Small intestine (tissue), 7 donors: ENCODE results near the gene PKD1. TPM values are rescaled to one million over a fixed set of nuclear protein-coding genes. Genes with fewer than 3 reads are reported as not detected.
A peak's percentile ranks its signal among the peaks of the same experiment; 100 is the strongest.

ENCODE experiments used
- DNase-seq, 2 donors: peaks; one replicate each; pipeline versions ENCODE4 v3.0.0 to v3.0.0-alpha.2; 2013
- FAIRE-seq: peaks from 2 replicates; lab custom pipeline; 2012; peaks lifted over from hg19 to GRCh38; lab: Jason Lieb, UNC
- H3K27ac ChIP-seq, 3 donors: one replicate each; pipeline ENCODE4 v1.5.1; 2013; ENCODE audit warnings: low read length in 2 of 3, mild to moderate bottlenecking in 2 of 3, control low read depth in 1 of 3, inconsistent platforms in 1 of 3, low read depth in 1 of 3, moderate library complexity in 1 of 3
- H3K27me3 ChIP-seq, 3 donors: one replicate each; pipeline ENCODE4 v1.6.1; 2013; ENCODE audit warnings: low read length in 3 of 3, inconsistent platforms in 1 of 3; ENCODE audit not compliant: control insufficient read depth in 3 of 3, insufficient read depth in 3 of 3
- H3K36me3 ChIP-seq, 3 donors: one replicate each; pipeline ENCODE4 v1.6.1; 2013; ENCODE audit warnings: low read length in 3 of 3, inconsistent platforms in 1 of 3, low read depth in 1 of 3, mild to moderate bottlenecking in 1 of 3, moderate library complexity in 1 of 3; ENCODE audit not compliant: control insufficient read depth in 3 of 3, insufficient read depth in 2 of 3
- H3K4me1 ChIP-seq, 3 donors: one replicate each; pipeline ENCODE4 v1.6.1; 2013; ENCODE audit warnings: low read length in 2 of 3, inconsistent platforms in 1 of 3, low read depth in 1 of 3, mild to moderate bottlenecking in 1 of 3, moderate library complexity in 1 of 3; ENCODE audit not compliant: control insufficient read depth in 3 of 3, insufficient read depth in 2 of 3
- H3K4me3 ChIP-seq, 3 donors: one replicate each; pipeline ENCODE4 v1.5.1; 2013; ENCODE audit warnings: low read length in 3 of 3, control low read depth in 1 of 3, inconsistent platforms in 1 of 3, low read depth in 1 of 3, mild to moderate bottlenecking in 1 of 3, moderate library complexity in 1 of 3
- H3K9me3 ChIP-seq, 2 donors: one replicate each; pipeline ENCODE4 v1.6.1; 2013; ENCODE audit warnings: low read depth in 1 of 2, low read length in 1 of 2; ENCODE audit not compliant: control insufficient read depth in 2 of 2, insufficient read depth in 1 of 2
- WGBS, 3 donors: extraction: QIAGEN DNeasy Blood & Tissue Kit; methylation state at CpG; one replicate each; pipeline ENCODE4 v1.1.7; 2013; 5-methylcytosine and 5-hydroxymethylcytosine counted together
- polyA plus RNA-seq, 4 donors: library from polyadenylated mRNA; stranded (reverse) in 3 of 4; unstranded in 1 of 4; fragments of 200-250 nt in 3 of 4; fragments of 120-200 nt in 1 of 4; gene quantifications; one replicate each; pipeline versions ENCODE4 v1.2.1 to v1.2.3, GENCODE V29; 2013
- donor health status: healthy with polysubstance abuse.
- donor health status: control.
- donor health status: control.
- donor health status: Bipolar disorder and iron deficiency.
- donor health status: healthy.

Gene PKD1
- polyA plus RNA-seq, 4 donors = 10.5 to 42.2 (median 26.7) TPM

DNA sequence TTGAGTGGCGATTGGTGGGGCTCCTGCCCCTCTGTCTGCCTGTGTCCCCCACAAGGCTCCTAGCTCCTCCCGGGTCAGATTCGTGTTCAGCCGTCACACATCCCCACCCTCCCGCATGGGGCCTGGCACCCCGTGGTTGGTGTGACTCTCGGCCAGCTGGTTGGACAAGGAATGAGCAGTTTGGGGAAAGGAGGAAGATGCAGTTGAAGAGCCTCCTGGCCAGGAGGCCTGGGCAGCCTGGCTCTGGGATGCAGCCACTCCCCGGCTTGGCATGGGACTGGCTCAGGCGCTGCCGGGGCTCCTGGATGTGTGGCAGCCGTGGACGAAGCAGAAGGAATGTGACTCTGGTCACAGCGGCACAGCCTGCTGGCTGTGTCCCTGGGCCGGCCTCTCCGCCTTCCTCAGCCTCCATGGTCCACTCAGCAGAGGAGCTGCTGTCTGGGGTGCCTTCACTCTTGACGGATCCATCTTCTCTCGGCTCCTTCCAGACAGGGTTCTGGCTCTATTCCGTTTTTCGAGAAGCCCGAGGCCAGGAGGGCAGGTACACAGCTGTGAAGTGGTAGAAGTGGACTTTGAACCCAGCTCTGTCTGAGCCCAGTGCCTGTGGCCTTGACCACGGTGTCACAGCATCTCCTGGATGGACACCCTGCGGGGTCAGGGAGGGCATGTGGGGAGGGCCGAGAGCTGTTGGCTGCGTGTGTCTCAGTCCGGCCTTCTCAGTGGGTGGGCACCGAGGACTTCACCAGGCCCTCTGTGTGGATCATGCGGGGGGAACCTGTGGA lies 22.0 kb upstream of the PKD1 start:
- no peaks in the 10 kb centered on the region for H3K27me3 ChIP-seq
- peak overlapping the region; percentile 9 to 46 (median 46) for H3K27ac ChIP-seq
- FAIRE-seq = no peak
- H3K4me1 ChIP-seq = peaks cover 2 to 64% (median 25%) of the 10 kb centered on the region in 3 donors
- whole genome bisulfite sequencing, 3 donors = 33 to 73% (median 51%) methylated on average over 27 of the region's 27 CpGs
- H3K9me3 ChIP-seq = no peaks in the 10 kb centered on the region
- H3K4me3 ChIP-seq = peak overlapping the region in 1 of 3 donors; percentile 26
- H3K36me3 ChIP-seq = peaks cover 0 to 65% (median 0%) of the 10 kb centered on the region in 3 donors
- DNase-seq = peak; percentile 60 to 81

DNA sequence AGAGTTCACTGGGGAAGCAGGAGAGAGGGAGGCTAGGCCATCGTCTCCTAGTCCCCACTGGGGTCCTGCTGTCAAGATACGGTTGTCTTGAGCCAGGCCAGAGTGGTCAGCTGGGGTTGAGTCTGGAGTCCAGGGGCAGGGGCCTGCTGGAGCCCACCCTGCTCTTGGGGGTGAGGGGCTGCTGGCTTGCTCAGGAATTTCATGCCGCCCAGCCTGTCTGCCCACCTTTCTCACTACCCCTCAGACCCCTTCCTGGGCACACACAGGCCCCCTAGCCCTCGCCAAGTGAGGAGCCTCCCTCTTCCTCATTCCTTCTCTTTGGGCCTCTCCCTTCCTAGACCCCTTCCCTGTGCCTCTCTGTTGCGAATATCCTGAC lies 21.1 kb upstream of the PKD1 start:
- FAIRE-seq = no peak
- peaks cover 2 to 64% (median 22%) of the 10 kb centered on the region in 3 donors for H3K4me1 ChIP-seq
- DNase-seq = no peak

DNA sequence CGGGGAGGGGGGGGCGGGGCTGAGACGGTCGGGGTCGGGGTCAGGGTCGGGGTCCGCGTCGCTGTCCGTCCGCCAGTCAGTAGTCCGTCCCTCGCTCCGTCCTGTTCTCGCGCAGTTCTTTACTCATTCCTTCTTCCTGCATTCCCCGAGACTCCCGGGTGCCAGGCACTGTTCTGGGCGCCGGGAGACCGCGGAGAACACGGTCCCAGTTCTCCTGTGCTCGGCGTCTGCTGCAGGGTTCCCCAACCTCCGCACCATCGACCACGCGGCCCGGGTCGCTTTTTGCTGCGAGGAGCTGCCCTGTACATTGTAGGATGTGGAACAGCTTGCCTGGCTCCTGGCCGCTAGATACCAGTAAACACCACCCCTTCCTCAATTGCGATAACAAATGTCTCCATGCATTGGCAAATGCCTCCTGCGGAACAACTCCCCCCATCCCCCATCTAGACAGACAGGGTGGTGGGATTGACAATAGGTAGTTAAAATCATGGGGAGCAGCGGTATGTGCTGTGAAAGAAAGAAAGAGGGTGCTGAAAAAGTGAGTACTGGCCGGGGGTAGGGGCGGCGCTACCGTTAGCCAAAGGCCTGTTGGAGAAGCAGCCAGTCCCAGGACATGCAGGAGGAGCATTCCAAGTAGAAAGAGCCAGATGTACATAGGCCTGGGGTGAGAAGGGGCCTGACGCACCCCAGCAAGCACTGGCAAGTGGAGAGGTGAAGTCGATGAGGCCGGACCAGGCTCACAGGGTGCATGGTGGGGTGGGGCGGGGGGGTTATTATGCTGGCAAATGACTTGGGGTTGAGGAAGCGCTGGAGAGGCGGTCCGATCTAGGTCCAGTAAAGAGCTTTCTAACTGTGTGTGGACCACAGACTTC lies 20.5 kb upstream of the PKD1 start:
- H3K4me1 ChIP-seq = peaks cover 2 to 64% (median 22%) of the 10 kb centered on the region in 3 donors
- peak overlapping the region; percentile 63 to 76 (median 69) for H3K27ac ChIP-seq
- WGBS, 3 donors = 1 to 4% (median 4%) methylated on average over 39 to 46 of the region's 47 CpGs
- peak; percentile 42 to 55 for DNase-seq
- H3K36me3 ChIP-seq = peaks cover 0 to 66% (median 0%) of the 10 kb centered on the region in 3 donors
- H3K4me3 ChIP-seq = peak overlapping the region; percentile 65 to 87 (median 81)
- H3K9me3 ChIP-seq = no peaks in the 10 kb centered on the region
- no peaks in the 10 kb centered on the region for H3K27me3 ChIP-seq
- FAIRE-seq = no peak

More for the DNA sequence above, 21.1 kb upstream of the PKD1 start:
- WGBS, 3 donors = 59 to 70% (median 63%) methylated on average over 5 of the region's 5 CpGs
- Histone ChIP-seq H3K27ac (peak overlapping the region; percentile 4 to 69 (median 46)), H3K9me3 (no peaks in the 10 kb centered on the region), H3K27me3 (no peaks in the 10 kb centered on the region), H3K4me3 (peak overlapping the region in 2 of 3 donors; percentile 65 to 87), H3K36me3 (peaks cover 0 to 66% (median 0%) of the 10 kb centered on the region in 3 donors)

DNA sequence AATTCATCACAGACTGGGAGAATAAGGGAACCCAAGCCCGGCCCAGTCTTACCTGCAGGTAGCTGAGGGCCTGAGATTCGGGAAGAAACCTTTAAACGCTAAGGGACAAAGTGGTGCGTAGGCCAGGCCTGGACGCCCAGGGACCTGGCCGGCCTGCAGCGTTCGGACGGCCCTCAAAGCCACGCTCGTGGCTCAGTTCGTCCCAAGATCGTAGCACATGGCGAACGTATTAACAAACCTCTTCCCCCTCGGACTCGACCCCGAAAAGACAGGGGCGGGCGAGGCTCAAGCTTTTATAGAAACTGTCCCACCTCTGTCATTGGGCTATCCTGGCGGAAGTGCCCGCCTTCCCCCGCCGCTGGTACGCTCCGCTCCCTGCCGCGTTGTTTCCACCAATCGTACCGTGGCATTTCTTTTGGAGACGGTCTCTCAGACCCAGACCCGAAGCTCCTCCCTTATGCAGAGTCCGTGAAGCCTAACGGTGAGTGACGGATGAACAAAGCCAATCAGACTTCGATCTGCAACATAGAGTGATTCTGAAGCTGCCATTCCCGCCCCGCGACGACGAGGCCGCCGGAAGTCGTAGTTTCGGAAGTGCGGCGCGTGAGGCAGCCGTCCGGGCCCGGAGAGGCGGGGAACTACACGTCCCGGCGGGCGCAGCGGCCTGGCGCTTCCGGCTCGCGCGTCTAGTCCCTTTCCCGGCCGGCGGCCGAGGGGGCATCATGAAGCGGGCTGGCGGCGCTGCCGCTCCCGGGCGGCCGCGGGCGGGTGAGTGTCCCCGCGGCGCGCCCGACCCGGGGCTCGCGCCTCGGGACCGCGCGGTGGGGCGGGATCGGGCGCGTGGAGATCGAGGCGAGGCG lies 19.6 kb upstream of the PKD1 start, which contains the start of gene TRAF7:
Gene TRAF7 (plus strand): TSS at position 692 of the 860 bp plus-strand sequence. CDS start 8,139 bp downstream, outside the sequence.
- DNase-seq (peak; percentile 100), FAIRE-seq (peak; percentile 62)
- H3K4me3 ChIP-seq = peak within 1 kb of the TSS; percentile 65 to 91 (median 81)
- peaks cover 0 to 74% (median 0%) of the 10 kb centered on the region in 3 donors for H3K36me3 ChIP-seq
- peak within 1 kb of the TSS; percentile 63 to 92 (median 88) for H3K27ac ChIP-seq
- H3K27me3 ChIP-seq = no peaks in the 10 kb centered on the region
- H3K9me3 ChIP-seq = no peaks in the 10 kb centered on the region
- peaks cover 2 to 66% (median 17%) of the 10 kb centered on the region in 3 donors for H3K4me1 ChIP-seq
- WGBS, 3 donors = 0% methylated on average over 75 to 94 of the region's 94 CpGs

DNA sequence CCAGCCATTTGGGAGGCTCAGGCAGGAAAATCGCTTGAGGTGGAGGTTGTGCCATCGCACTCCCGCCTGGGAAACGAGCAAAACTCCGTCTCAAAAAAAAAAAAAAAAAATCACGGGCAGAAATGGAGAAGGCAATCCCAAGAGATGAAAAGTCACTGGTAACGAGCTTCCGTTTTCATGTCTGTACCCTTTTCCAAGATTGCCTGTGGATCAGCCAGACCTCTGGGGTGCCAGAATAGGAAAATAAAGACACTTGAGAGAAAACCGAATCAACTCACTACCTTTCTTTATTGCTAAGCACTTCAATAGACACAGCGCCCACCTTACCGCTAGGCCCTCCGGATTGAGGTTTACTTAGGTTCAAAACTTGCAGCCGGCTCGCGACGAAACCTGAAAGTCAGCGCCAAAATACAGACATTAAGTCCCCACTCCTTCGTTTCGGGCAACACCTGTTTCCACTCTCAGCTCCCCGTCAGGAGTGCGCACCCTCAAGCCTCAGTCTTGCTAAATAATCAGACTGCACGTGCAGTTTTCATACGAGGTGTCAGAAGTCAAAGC lies 18.9 kb upstream of the PKD1 start:
- no peaks in the 10 kb centered on the region for H3K9me3 ChIP-seq
- 1 to 3% (median 1%) methylated on average over 23 of the region's 23 CpGs for whole genome bisulfite sequencing, 3 donors
- peaks cover under 1 to 67% (median 12%) of the 10 kb centered on the region in 3 donors for H3K4me1 ChIP-seq
- peak overlapping the region; percentile 57 to 92 (median 88) for H3K27ac ChIP-seq
- peaks cover 0 to 2% (median 0%) of the 10 kb centered on the region in 3 donors for H3K27me3 ChIP-seq
- FAIRE-seq (no peak), DNase-seq (no peak)
- H3K4me3 ChIP-seq = peak overlapping the region; percentile 56 to 91 (median 71)
- peaks cover 0 to 74% (median 0%) of the 10 kb centered on the region in 3 donors for H3K36me3 ChIP-seq

DNA sequence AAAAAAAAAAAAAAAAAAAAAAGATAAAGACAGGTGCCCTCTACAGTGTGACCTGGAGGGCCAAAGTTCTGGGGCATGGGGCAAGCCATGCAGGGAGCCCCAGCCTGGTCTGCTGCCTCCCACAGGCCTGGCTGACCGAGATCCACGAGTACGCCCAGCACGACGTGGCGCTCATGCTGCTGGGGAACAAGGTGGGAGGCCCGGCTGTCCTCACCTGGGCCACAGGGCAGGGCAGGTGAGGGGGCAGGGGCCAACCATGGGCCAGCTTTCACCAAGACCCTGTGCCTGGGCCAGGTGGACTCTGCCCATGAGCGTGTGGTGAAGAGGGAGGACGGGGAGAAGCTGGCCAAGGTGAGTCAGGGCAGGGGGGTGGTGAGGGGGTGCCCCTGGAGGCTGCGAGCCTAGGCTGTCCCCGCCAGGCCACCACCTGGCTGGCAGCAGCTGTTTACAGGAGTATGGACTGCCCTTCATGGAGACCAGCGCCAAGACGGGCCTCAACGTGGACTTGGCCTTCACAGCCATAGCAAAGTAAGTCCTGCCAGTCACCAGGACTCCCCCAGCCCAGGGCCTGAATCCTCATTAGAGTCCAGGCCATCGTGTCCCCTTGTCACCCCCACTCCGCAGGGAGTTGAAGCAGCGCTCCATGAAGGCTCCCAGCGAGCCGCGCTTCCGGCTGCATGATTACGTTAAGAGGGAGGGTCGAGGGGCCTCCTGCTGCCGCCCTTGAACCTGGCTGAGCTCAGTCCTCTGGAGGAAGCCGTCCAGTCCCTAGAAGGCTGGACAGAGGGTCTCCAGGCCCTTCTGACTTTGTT lies 17.2 kb upstream of the PKD1 start:
- no peaks in the 10 kb centered on the region for H3K9me3 ChIP-seq
- peaks cover 0 to 61% (median 0%) of the 10 kb centered on the region in 3 donors for H3K36me3 ChIP-seq
- H3K4me3 ChIP-seq = peak overlapping the region; percentile 55 to 91 (median 56)
- WGBS, 3 donors = 7 to 29% (median 15%) methylated on average over 19 to 25 of the region's 25 CpGs
- DNase-seq = peak; percentile 82 to 87
- peaks cover 0 to 8% (median 0%) of the 10 kb centered on the region in 3 donors for H3K27me3 ChIP-seq
- H3K27ac ChIP-seq = peak overlapping the region; percentile 75 to 92 (median 90)
- H3K4me1 ChIP-seq = peaks cover 0 to 62% (median 7%) of the 10 kb centered on the region in 3 donors
- FAIRE-seq = no peak
